ENCODE data around the gene C12orf43.

GRCh38 chr12:121008347-121009098, 7.8 kb downstream of the C12orf43 start:
- no peak for TF ChIP-seq BHLHE40 (IDR thresholded peaks at IDR 0.05; ENCODE audit: borderline replicate concordance)
- no peak for TF ChIP-seq ZNF384 (IDR thresholded peaks at IDR 0.05)
- TF ChIP-seq NFRKB (IDR thresholded peaks at IDR 0.05) = no peak
- no peak for TF ChIP-seq PKNOX1 (IDR thresholded peaks at IDR 0.05)
- TF ChIP-seq FOXK2 (IDR thresholded peaks at IDR 0.05) = no peak
- no peak for TF ChIP-seq SUZ12 (IDR thresholded peaks at IDR 0.05)
- TF ChIP-seq L3MBTL2 (conservative IDR thresholded peaks at IDR 0.05) = no peak
- TF ChIP-seq SP1 (IDR thresholded peaks at IDR 0.05) = no peak
- TF ChIP-seq FOXA1 (IDR thresholded peaks at IDR 0.05) = no peak
- no peak for TF ChIP-seq ELF4 (IDR thresholded peaks at IDR 0.05)
- TF ChIP-seq ARNT (IDR thresholded peaks at IDR 0.05) = no peak

Measured in HEK293T (cell line).